Measurements from ENCODE around the gene GSN. TPM values are rescaled to one million over a fixed set of nuclear protein-coding genes. Genes with fewer than 3 reads are reported as not detected.

Gene GSN
- total and polyA plus RNA-seq, 4 donors, result 18.8 to 402 (median 51.6) TPM

GRCh38 chr9:121259498-121259897 is 8.5 kb upstream of the GSN start:
- no peaks in the 10 kb centered on the region for H3K27me3 ChIP-seq (ENCODE audit: control insufficient read depth in 4 of 4, insufficient read depth in 4 of 4, low read length in 3 of 4)
- H3K9ac ChIP-seq (ENCODE audit: low read depth in 1 of 2, low read length in 2 of 2), result no peak overlapping the region
- 94% methylated on average over 4 of the region's 4 CpGs for WGBS
- H3K27ac ChIP-seq (ENCODE audit: low read depth in 1 of 2, low read length in 2 of 2), result no peak overlapping the region
- no peaks in the 10 kb centered on the region for H3K36me3 ChIP-seq (ENCODE audit: control insufficient read depth in 4 of 4, insufficient read depth in 3 of 4, low read depth in 1 of 4, low read length in 3 of 4)
- DNase-seq (ENCODE audit: low spot score), result no peak
- no peak overlapping the region for H3K4me3 ChIP-seq (ENCODE audit: low read depth in 1 of 3, low read length in 3 of 3)
- TF ChIP-seq NR2F2 (IDR thresholded peaks at IDR 0.05), result no peak
- no peak for TF ChIP-seq SP1 (IDR thresholded peaks at IDR 0.05)
- no peak for TF ChIP-seq REST (IDR thresholded peaks at IDR 0.05)
- TF ChIP-seq ATF3 (IDR thresholded peaks at IDR 0.05), result no peak
- TF ChIP-seq JUND (IDR thresholded peaks at IDR 0.05), result no peak
- no peak for TF ChIP-seq GABPA (IDR thresholded peaks at IDR 0.05 in 1 of 2, conservative IDR thresholded peaks at IDR 0.05 in 1 of 2)
- no peak for TF ChIP-seq CTCF (IDR thresholded peaks at IDR 0.05; ENCODE audit: low read depth, low read length, missing input control)
- no peak for TF ChIP-seq RAD21 (IDR thresholded peaks at IDR 0.05)
- no peak for TF ChIP-seq HNF4A (conservative IDR thresholded peaks at IDR 0.05)
- TF ChIP-seq EGR1 (IDR thresholded peaks at IDR 0.05; ENCODE audit: low read depth in 2 of 2), result no peak
- no peak for TF ChIP-seq FOXA1 (IDR thresholded peaks at IDR 0.05)
- TF ChIP-seq HNF4G (IDR thresholded peaks at IDR 0.05), result no peak
- no peak for TF ChIP-seq ZBTB33 (IDR thresholded peaks at IDR 0.05)
- TF ChIP-seq YY1 (IDR thresholded peaks at IDR 0.05), result no peak
- TF ChIP-seq TAF1 (conservative IDR thresholded peaks at IDR 0.05), result no peak
- no peak for TF ChIP-seq MAX (IDR thresholded peaks at IDR 0.05)
- TF ChIP-seq RXRA (IDR thresholded peaks at IDR 0.05), result no peak
- H3K9me3 ChIP-seq (ENCODE audit: control insufficient read depth in 4 of 4, low read length in 3 of 4), result no peaks in the 10 kb centered on the region
- no peaks in the 10 kb centered on the region for H3K4me1 ChIP-seq (ENCODE audit: control insufficient read depth in 4 of 4, insufficient read depth in 4 of 4, low read length in 3 of 4)

GRCh38 chr9:121259935-121260334 is 8.0 kb upstream of the GSN start:
- Histone ChIP-seq H3K9me3 (ENCODE audit: control insufficient read depth in 4 of 4, low read length in 3 of 4) (no peaks in the 10 kb centered on the region), H3K4me1 (ENCODE audit: control insufficient read depth in 4 of 4, insufficient read depth in 4 of 4, low read length in 3 of 4) (no peaks in the 10 kb centered on the region), H3K27me3 (ENCODE audit: control insufficient read depth in 4 of 4, insufficient read depth in 4 of 4, low read length in 3 of 4) (no peaks in the 10 kb centered on the region), H3K36me3 (ENCODE audit: control insufficient read depth in 4 of 4, insufficient read depth in 3 of 4, low read depth in 1 of 4, low read length in 3 of 4) (no peaks in the 10 kb centered on the region), H3K4me3 (ENCODE audit: low read depth in 1 of 3, low read length in 3 of 3) (no peak overlapping the region), H3K27ac (ENCODE audit: low read depth in 1 of 2, low read length in 2 of 2) (no peak overlapping the region), H3K9ac (ENCODE audit: low read depth in 1 of 2, low read length in 2 of 2) (no peak overlapping the region)
- DNase-seq (ENCODE audit: low spot score), result no peak
- 93% methylated on average over 5 of the region's 5 CpGs for WGBS
- TF ChIP-seq HNF4A (conservative IDR thresholded peaks at IDR 0.05), result no peak
- no peak for TF ChIP-seq YY1 (IDR thresholded peaks at IDR 0.05)
- no peak for TF ChIP-seq RAD21 (IDR thresholded peaks at IDR 0.05)
- TF ChIP-seq REST (IDR thresholded peaks at IDR 0.05), result no peak
- no peak for TF ChIP-seq EGR1 (IDR thresholded peaks at IDR 0.05; ENCODE audit: low read depth in 2 of 2)
- TF ChIP-seq HNF4G (IDR thresholded peaks at IDR 0.05), result no peak
- TF ChIP-seq NR2F2 (IDR thresholded peaks at IDR 0.05), result no peak
- no peak for TF ChIP-seq RXRA (IDR thresholded peaks at IDR 0.05)
- no peak for TF ChIP-seq ZBTB33 (IDR thresholded peaks at IDR 0.05)
- TF ChIP-seq ATF3 (IDR thresholded peaks at IDR 0.05), result no peak
- TF ChIP-seq SP1 (IDR thresholded peaks at IDR 0.05), result no peak
- TF ChIP-seq FOXA2 (IDR thresholded peaks at IDR 0.05), result no peak
- TF ChIP-seq FOXA1 (IDR thresholded peaks at IDR 0.05), result no peak
